SK-N-SH treated with all-trans-retinoic acid at 6 μM for 48 hours (cell line): ENCODE data around the gene GCHFR.

ENCODE experiments used
- ATAC-seq: fragments of 200-7000 bp; cut with Tn5 transposase; 3 replicates; pipeline ENCODE4 v1.9.1; 2020; ENCODE audit warnings: mild to moderate bottlenecking, moderate library complexity
- ARNTL ChIP-seq: fragments of 450-650 bp; formaldehyde crosslinking; IDR thresholded peaks from 2 replicates; pipeline ENCODE4 v1.5.0; 2020; ENCODE audit warnings: low read depth, mild to moderate bottlenecking, moderate library complexity, borderline replicate concordance
- BACH2 ChIP-seq: fragments of 250-450 bp; sonication (Bioruptor Pico); IDR thresholded peaks from 2 replicates; pipeline ENCODE4 v1.9.0; 2021; ENCODE audit warnings: mild to moderate bottlenecking, borderline replicate concordance
- CREB5 ChIP-seq: fragments of 250-450 bp; sonication (Bioruptor Pico); IDR thresholded peaks from 2 replicates; pipeline ENCODE4 v1.5.1; 2020; ENCODE audit warnings: low read depth, mild to moderate bottlenecking, moderate library complexity
- CSDC2 ChIP-seq: fragments of 250-450 bp; sonication (Bioruptor Pico); IDR thresholded peaks from 2 replicates; pipeline ENCODE4 v1.5.0; 2020; ENCODE audit warnings: mild to moderate bottlenecking, moderate library complexity
- CSRNP3 ChIP-seq: fragments of 250-450 bp; sonication (Bioruptor Pico); IDR thresholded peaks from 2 replicates; pipeline ENCODE4 v1.5.1; 2021; ENCODE audit warnings: mild to moderate bottlenecking, moderate library complexity
- ESRRG ChIP-seq: fragments of 250-450 bp; sonication (Bioruptor Pico); IDR thresholded peaks from 2 replicates; pipeline ENCODE4 v1.6.1; 2021; ENCODE audit warnings: mild to moderate bottlenecking
- GLIS3 ChIP-seq: fragments of 250-450 bp; sonication (Bioruptor Pico); IDR thresholded peaks from 2 replicates; pipeline ENCODE4 v1.5.0; 2020; ENCODE audit warnings: mild to moderate bottlenecking, moderate library complexity
- ISL1 ChIP-seq: fragments of 250-450 bp; sonication (Bioruptor Pico); IDR thresholded peaks from 2 replicates; pipeline ENCODE4 v2.1.2; 2022; ENCODE audit warnings: mild to moderate bottlenecking, moderate library complexity
- OSR1 ChIP-seq: fragments of 250-450 bp; sonication (Bioruptor Pico); IDR thresholded peaks from 2 replicates; pipeline ENCODE4 v1.8.0; 2022; ENCODE audit warnings: moderate library complexity, mild to moderate bottlenecking, inconsistent platforms
- PATZ1 ChIP-seq: fragments of 250-450 bp; sonication (Bioruptor Pico); IDR thresholded peaks from 2 replicates; pipeline ENCODE4 v1.8.0; 2020; ENCODE audit warnings: mild to moderate bottlenecking, moderate library complexity, borderline replicate concordance
- POU6F1 ChIP-seq: fragments of 250-450 bp; sonication (Bioruptor Pico); IDR thresholded peaks from 2 replicates; pipeline ENCODE4 v1.8.0; 2021; ENCODE audit warnings: low read depth, mild to moderate bottlenecking, moderate library complexity, borderline replicate concordance
- PPARA ChIP-seq: fragments of 250-450 bp; sonication (Bioruptor Pico); IDR thresholded peaks from 2 replicates; pipeline ENCODE4 v1.5.0; 2020; ENCODE audit warnings: mild to moderate bottlenecking, borderline replicate concordance
- RARB ChIP-seq: fragments of 250-450 bp; sonication (Bioruptor Pico); IDR thresholded peaks from 2 replicates; pipeline ENCODE4 v1.8.0; 2021; ENCODE audit warnings: mild to moderate bottlenecking, moderate library complexity
- SNAI2 ChIP-seq: fragments of 250-450 bp; sonication (Bioruptor Pico); IDR thresholded peaks from 2 replicates; pipeline ENCODE4 v1.5.0; 2020; ENCODE audit warnings: mild to moderate bottlenecking, moderate library complexity
- TCF4 ChIP-seq: fragments of 250-450 bp; sonication (Bioruptor Pico); IDR thresholded peaks from 2 replicates; pipeline ENCODE4 v1.8.0; 2021; ENCODE audit warnings: mild to moderate bottlenecking, moderate library complexity, borderline replicate concordance
- TOX ChIP-seq: fragments of 250-450 bp; sonication (Bioruptor Pico); IDR thresholded peaks from 2 replicates; pipeline ENCODE4 v1.8.0; 2021; ENCODE audit warnings: mild to moderate bottlenecking, moderate library complexity, borderline replicate concordance
- TSHZ2 ChIP-seq: fragments of 250-450 bp; sonication (Bioruptor Pico); IDR thresholded peaks from 2 replicates; pipeline ENCODE4 v1.5.0; 2020; ENCODE audit warnings: mild to moderate bottlenecking, moderate library complexity
- ZC3H10 ChIP-seq: fragments of 250-450 bp; sonication (Bioruptor Pico); IDR thresholded peaks from 2 replicates; pipeline ENCODE4 v1.5.1; 2021; ENCODE audit warnings: mild to moderate bottlenecking, moderate library complexity
- ZFP3 ChIP-seq: fragments of 250-450 bp; sonication (Bioruptor Pico); IDR thresholded peaks from 2 replicates; pipeline ENCODE4 v1.5.0; 2020; ENCODE audit warnings: mild to moderate bottlenecking, moderate library complexity
- ZNF565 ChIP-seq: fragments of 450-650 bp; formaldehyde crosslinking; conservative IDR thresholded peaks from 2 replicates; pipeline ENCODE4 v1.5.0; 2020; ENCODE audit warnings: low read depth, mild to moderate bottlenecking, moderate library complexity
- ZNF70 ChIP-seq: fragments of 450-650 bp; formaldehyde crosslinking; IDR thresholded peaks from 2 replicates; pipeline ENCODE4 v1.5.0; 2020; ENCODE audit warnings: mild to moderate bottlenecking, moderate library complexity
- ZNF8 ChIP-seq: fragments of 450-650 bp; formaldehyde crosslinking; IDR thresholded peaks from 2 replicates; pipeline ENCODE4 v1.5.0; 2020; ENCODE audit warnings: mild to moderate bottlenecking, moderate library complexity

Gene GCHFR

GRCh38 chr15:40716165-40716564 lies 47.7 kb upstream of the GCHFR start:
- TF ChIP-seq ESRRG (CRISPR knock-in tag) (no peak), ZNF70 (CRISPR knock-in tag) (no peak), ZNF8 (CRISPR knock-in tag) (no peak), SNAI2 (CRISPR knock-in tag) (no peak), RARB (no peak), CSRNP3 (CRISPR knock-in tag) (no peak), ZNF565 (CRISPR knock-in tag) (no peak), GLIS3 (CRISPR knock-in tag) (no peak), TOX (no peak), TSHZ2 (CRISPR knock-in tag) (no peak), TCF4 (CRISPR knock-in tag) (no peak), ARNTL (no peak), CSDC2 (no peak), OSR1 (CRISPR knock-in tag) (no peak)
- no peak for ATAC-seq

- TF ChIP-seq SNAI2 (CRISPR knock-in tag) (no peak), PPARA (no peak), BACH2 (CRISPR knock-in tag) (no peak), ZC3H10 (CRISPR knock-in tag) (no peak)
- no peak for ATAC-seq
Measured at GRCh38 chr15:40721701-40722100, 42.2 kb upstream of the GCHFR start.

- TF ChIP-seq ZC3H10 (CRISPR knock-in tag) (no peak), CSDC2 (no peak), ZFP3 (no peak), BACH2 (CRISPR knock-in tag) (no peak), OSR1 (CRISPR knock-in tag) (no peak), ARNTL (no peak), PPARA (no peak), GLIS3 (CRISPR knock-in tag) (no peak), ZNF8 (CRISPR knock-in tag) (no peak), TCF4 (CRISPR knock-in tag) (no peak), TSHZ2 (CRISPR knock-in tag) (no peak), CREB5 (CRISPR knock-in tag) (no peak), SNAI2 (CRISPR knock-in tag) (no peak), TOX (no peak), ZNF565 (CRISPR knock-in tag) (no peak)
- TF ChIP-seq, all 23 proteins: peak for 0
- ATAC-seq = no peak
Measured at GRCh38 chr15:40722354-40722753, 41.5 kb upstream of the GCHFR start.

GRCh38 chr15:40722934-40723333 lies 40.9 kb upstream of the GCHFR start:
- no peak for ATAC-seq
- TF ChIP-seq SNAI2 (CRISPR knock-in tag) = no peak
- TF ChIP-seq BACH2 (CRISPR knock-in tag) = no peak
- no peak for TF ChIP-seq PATZ1 (CRISPR knock-in tag)
- TF ChIP-seq GLIS3 (CRISPR knock-in tag) = no peak
- no peak for TF ChIP-seq ZNF70 (CRISPR knock-in tag)
- no peak for TF ChIP-seq ZNF8 (CRISPR knock-in tag)
- TF ChIP-seq TCF4 (CRISPR knock-in tag) = no peak
- TF ChIP-seq POU6F1 (CRISPR knock-in tag) = no peak
- no peak for TF ChIP-seq ZNF565 (CRISPR knock-in tag)
- TF ChIP-seq PPARA = no peak
- no peak for TF ChIP-seq ISL1 (CRISPR knock-in tag)
- no peak for TF ChIP-seq CREB5 (CRISPR knock-in tag)
- no peak for TF ChIP-seq ESRRG (CRISPR knock-in tag)
- no peak for TF ChIP-seq ZFP3
